SH-SY5Y (cell line): ENCODE measurements around the gene POU3F3.

Experiments used
- GATA2 ChIP-seq: IDR thresholded peaks from 2 replicates; pipeline ENCODE4 v1.6.1; 2011; ENCODE audit warnings: mild to moderate bottlenecking, low read depth, low read length
- GATA3 ChIP-seq: IDR thresholded peaks from 2 replicates; pipeline ENCODE4 v1.6.1; 2011; ENCODE audit warnings: low read depth, mild to moderate bottlenecking, low read length, moderate library complexity

GRCh38 chr2:104863146-104863467 lies 9.2 kb downstream of the POU3F3 start:
- TF ChIP-seq GATA3 (no peak), GATA2 (no peak)
